ENCODE data around the gene ZNF407.

DNA sequence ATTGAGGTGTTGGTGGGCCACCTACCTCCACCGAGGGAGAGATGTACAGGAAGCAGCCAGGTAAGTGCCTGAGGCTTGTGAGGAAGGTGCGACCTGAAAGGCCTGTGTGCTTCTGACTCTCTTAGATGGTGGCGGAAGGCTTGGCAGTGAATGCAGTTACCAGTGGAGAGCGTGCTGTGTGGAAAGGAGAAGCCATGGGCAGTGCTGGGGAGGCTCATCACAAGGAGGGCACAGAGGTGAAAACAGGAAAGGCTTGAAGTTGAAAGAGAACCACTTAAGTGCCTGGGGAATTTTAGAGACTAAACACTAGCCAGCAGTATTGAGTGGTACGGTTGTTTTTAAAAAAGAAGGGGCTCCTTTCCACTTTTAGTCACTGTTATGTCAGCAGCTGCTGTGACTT, 130.9 kb downstream of the ZNF407 start:
- TF ChIP-seq PHB2 (IDR thresholded peaks at IDR 0.05; ENCODE audit: partially characterized antibody) (no peak), DPF2 (CRISPR knock-in tag; IDR thresholded peaks at IDR 0.05; ENCODE audit: borderline replicate concordance, low read depth) (no peak)
- TF ChIP-seq, protein P1, sequence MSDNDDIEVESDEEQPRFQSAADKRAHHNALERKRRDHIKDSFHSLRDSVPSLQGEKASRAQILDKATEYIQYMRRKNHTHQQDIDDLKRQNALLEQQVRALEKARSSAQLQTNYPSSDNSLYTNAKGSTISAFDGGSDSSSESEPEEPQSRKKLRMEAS (IDR thresholded peaks at IDR 0.05) = no peak
